Measurements from ENCODE around the gene KARS1.

KARS1 gene

DNA sequence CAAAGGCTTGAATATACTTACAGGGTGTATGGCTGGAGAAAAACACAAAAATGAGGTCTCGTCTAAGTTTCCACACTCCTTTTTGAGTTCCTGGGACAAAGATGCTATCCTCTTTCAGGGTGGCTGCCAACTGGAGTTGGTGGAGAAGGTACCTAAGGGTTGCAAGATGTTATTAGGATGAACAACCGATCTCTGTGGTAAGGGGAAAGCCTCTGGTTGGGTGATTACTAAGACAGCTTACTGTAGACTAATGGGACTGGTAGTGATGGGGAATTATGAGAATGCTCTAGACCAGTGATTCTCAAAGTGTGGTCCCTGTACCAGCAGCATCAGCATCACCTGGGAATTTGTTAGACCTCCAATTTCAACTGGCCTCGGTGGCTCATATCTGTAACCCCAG lies 30.3 kb downstream of the KARS1 start:
- H3K36me3 ChIP-seq (ENCODE audit: control insufficient read depth, insufficient read depth, low read length) = peaks cover 11% of the 10 kb centered on the region
- no CpG with 5 or more reads among the region's 3 CpGs for WGBS (ENCODE audit: extremely low coverage, insufficient coverage, low lambda C conversion rate)

DNA sequence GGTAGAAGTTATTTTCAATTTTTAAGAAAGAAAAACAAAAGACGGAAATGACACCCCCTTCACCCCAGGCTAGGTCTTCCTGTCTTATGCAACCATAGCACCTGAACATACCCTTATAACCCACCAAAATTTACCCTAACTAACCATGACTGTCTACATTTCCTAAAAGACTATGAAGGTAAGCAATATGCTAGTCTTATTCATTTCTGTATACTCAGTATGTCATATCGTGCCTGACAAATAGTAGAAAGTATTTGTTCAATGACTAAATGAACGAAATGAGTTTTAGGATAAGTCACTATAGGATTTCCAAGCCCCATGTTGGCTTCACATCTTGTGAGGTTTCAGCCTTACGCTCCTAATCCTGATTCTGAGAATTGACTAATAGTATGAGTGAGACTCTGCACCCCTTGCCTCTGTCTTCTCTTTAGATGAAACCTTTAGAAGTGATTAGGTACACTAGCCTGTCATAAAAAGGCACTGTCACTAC lies 30.9 kb downstream of the KARS1 start:
- H2BK5ac ChIP-seq (ENCODE audit: low read length) = no peak overlapping the region
- no peak overlapping the region for H3K18ac ChIP-seq (ENCODE audit: low read length)
- no peak overlapping the region for H3K4me2 ChIP-seq (ENCODE audit: low read length)
- no peak overlapping the region for H3K4ac ChIP-seq (ENCODE audit: low read depth, low read length)
- no peak overlapping the region for H3K9ac ChIP-seq (ENCODE audit: low read length)
- no peak overlapping the region for H3K4me3 ChIP-seq (ENCODE audit: low read length)
- H3K56ac ChIP-seq (ENCODE audit: low read length) = no peak overlapping the region
- peaks cover 2% of the 10 kb centered on the region for H3K79me1 ChIP-seq (ENCODE audit: low read length)
- no peak overlapping the region for H4K8ac ChIP-seq (ENCODE audit: low read depth, low read length)
- no peaks in the 10 kb centered on the region for H3K27me3 ChIP-seq (ENCODE audit: insufficient read depth, low read length, poor library complexity)
- no peak overlapping the region for H2BK15ac ChIP-seq (replicated peaks; ENCODE audit: low read depth)
- H3K27ac ChIP-seq (ENCODE audit: low read depth, low read length) = no peak overlapping the region
- no peak overlapping the region for H2AK5ac ChIP-seq (ENCODE audit: low read length)
- H3K4me1 ChIP-seq (ENCODE audit: control insufficient read depth, low read depth, low read length) = no peaks in the 10 kb centered on the region
- no peak overlapping the region for H3K23ac ChIP-seq (ENCODE audit: low read length)
- no peak for DNase-seq
- H2BK120ac ChIP-seq (ENCODE audit: low read depth, low read length) = no peak overlapping the region
- H3K36me3 ChIP-seq (ENCODE audit: control insufficient read depth, insufficient read depth, low read length) = peaks cover 13% of the 10 kb centered on the region
- WGBS (ENCODE audit: extremely low coverage, insufficient coverage, low lambda C conversion rate) = no CpG with 5 or more reads among the region's 4 CpGs
- no peaks in the 10 kb centered on the region for H3K79me2 ChIP-seq (ENCODE audit: control insufficient read depth, insufficient read depth, low read length)
- no peak overlapping the region for H4K5ac ChIP-seq (ENCODE audit: low read length)

More for the DNA sequence above, 30.3 kb downstream of the KARS1 start:
- H3K23ac ChIP-seq (ENCODE audit: low read length) = no peak overlapping the region
- H3K27ac ChIP-seq (ENCODE audit: low read depth, low read length) = no peak overlapping the region
- no peak overlapping the region for H3K4ac ChIP-seq (ENCODE audit: low read depth, low read length)
- no peak overlapping the region for H3K18ac ChIP-seq (ENCODE audit: low read length)
- no peak overlapping the region for H2BK5ac ChIP-seq (ENCODE audit: low read length)
- H3K79me1 ChIP-seq (ENCODE audit: low read length) = peaks cover 4% of the 10 kb centered on the region
- H2BK120ac ChIP-seq (ENCODE audit: low read depth, low read length) = no peak overlapping the region
- no peak overlapping the region for H4K8ac ChIP-seq (ENCODE audit: low read depth, low read length)
- H3K4me2 ChIP-seq (ENCODE audit: low read length) = no peak overlapping the region
- H3K56ac ChIP-seq (ENCODE audit: low read length) = no peak overlapping the region
- no peak overlapping the region for H2BK15ac ChIP-seq (replicated peaks; ENCODE audit: low read depth)
- H3K79me2 ChIP-seq (ENCODE audit: control insufficient read depth, insufficient read depth, low read length) = peaks cover 2% of the 10 kb centered on the region
- peaks cover under 1% of the 10 kb centered on the region for H3K4me1 ChIP-seq (ENCODE audit: control insufficient read depth, low read depth, low read length)
- H3K27me3 ChIP-seq (ENCODE audit: insufficient read depth, low read length, poor library complexity) = no peaks in the 10 kb centered on the region
- H3K9ac ChIP-seq (ENCODE audit: low read length) = no peak overlapping the region
- no peak overlapping the region for H4K5ac ChIP-seq (ENCODE audit: low read length)
- no peak for DNase-seq
- H3K4me3 ChIP-seq (ENCODE audit: low read length) = no peak overlapping the region
- H2AK5ac ChIP-seq (ENCODE audit: low read length) = no peak overlapping the region

DNA sequence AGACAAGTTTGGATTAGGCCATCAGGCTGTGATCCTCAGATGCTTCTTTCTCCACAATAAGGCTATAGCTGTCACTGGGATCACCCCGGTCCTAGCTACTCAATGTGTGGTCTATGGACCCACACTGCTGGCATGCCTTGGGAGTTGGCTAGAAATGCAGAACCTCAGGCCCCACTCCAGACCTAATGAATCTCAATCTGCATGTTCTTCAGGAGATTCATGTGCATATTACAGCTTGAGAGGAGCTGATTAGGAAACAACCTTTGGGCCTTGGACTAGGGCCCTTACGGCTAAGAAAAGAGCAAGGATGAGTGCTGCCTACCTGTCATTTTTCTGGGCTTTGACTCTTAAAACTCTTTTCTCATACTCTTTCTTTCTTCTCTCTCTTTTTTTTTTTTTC lies 31.8 kb downstream of the KARS1 start:
- H3K27me3 ChIP-seq (ENCODE audit: insufficient read depth, low read length, poor library complexity) = no peaks in the 10 kb centered on the region
- no peaks in the 10 kb centered on the region for H3K79me2 ChIP-seq (ENCODE audit: control insufficient read depth, insufficient read depth, low read length)
- no peak overlapping the region for H3K56ac ChIP-seq (ENCODE audit: low read length)
- H3K27ac ChIP-seq (ENCODE audit: low read depth, low read length) = no peak overlapping the region
- no CpG with 5 or more reads among the region's 2 CpGs for WGBS (ENCODE audit: extremely low coverage, insufficient coverage, low lambda C conversion rate)
- H4K8ac ChIP-seq (ENCODE audit: low read depth, low read length) = no peak overlapping the region
- H3K4ac ChIP-seq (ENCODE audit: low read depth, low read length) = no peak overlapping the region
- no peak overlapping the region for H2BK120ac ChIP-seq (ENCODE audit: low read depth, low read length)
- DNase-seq = no peak
- no peak overlapping the region for H3K4me2 ChIP-seq (ENCODE audit: low read length)
- no peak overlapping the region for H2BK5ac ChIP-seq (ENCODE audit: low read length)
- no peak overlapping the region for H3K23ac ChIP-seq (ENCODE audit: low read length)
- H3K36me3 ChIP-seq (ENCODE audit: control insufficient read depth, insufficient read depth, low read length) = peaks cover 14% of the 10 kb centered on the region
- H3K9ac ChIP-seq (ENCODE audit: low read length) = no peak overlapping the region
- peaks cover 2% of the 10 kb centered on the region for H3K79me1 ChIP-seq (ENCODE audit: low read length)
- H2BK15ac ChIP-seq (replicated peaks; ENCODE audit: low read depth) = no peak overlapping the region
- H3K4me1 ChIP-seq (ENCODE audit: control insufficient read depth, low read depth, low read length) = no peaks in the 10 kb centered on the region
- H3K4me3 ChIP-seq (ENCODE audit: low read length) = no peak overlapping the region
- H2AK5ac ChIP-seq (ENCODE audit: low read length) = no peak overlapping the region
- H3K18ac ChIP-seq (ENCODE audit: low read length) = no peak overlapping the region
- no peak overlapping the region for H4K5ac ChIP-seq (ENCODE audit: low read length)

DNA sequence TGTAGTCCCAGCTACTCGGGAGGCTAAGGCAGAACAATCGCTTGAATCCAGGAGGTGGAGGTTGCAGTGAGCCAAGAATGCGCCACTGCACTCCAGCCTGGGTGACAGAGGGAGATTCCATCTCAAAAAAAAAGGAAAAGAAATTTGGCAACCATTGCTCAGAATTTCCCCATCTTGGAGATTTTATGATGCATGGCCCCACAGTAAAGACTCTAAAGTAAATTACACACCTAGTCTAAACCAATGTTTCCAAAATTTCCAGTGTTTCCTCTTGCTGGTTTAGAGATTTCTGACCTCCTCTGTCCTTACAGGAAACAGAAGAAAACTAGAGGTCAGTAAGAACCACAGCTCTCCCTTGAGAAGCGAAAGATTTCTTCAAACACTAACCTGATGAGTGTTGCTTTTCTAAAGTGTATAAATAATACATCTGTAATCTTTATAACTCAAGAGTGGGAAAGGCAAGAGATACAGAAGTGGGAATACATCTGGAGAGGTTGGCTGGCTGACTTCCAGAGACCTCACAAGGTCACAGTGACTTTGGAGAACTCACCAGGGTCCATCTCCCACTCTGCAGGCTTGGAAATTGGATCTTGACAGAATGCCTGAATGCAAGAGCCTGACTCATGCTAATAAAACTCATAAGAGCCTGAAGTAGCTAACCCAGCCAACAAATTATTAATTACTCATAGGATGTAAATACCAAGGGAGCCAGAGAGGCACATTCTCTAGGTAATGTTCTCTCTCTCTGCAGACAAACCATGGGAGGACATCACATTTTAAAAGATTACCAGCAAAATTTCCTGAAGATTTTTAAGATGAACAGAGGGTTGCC lies 33.2 kb downstream of the KARS1 start:
- H3K79me2 ChIP-seq (ENCODE audit: control insufficient read depth, insufficient read depth, low read length) = no peaks in the 10 kb centered on the region
- H3K4ac ChIP-seq (ENCODE audit: low read depth, low read length) = no peak overlapping the region
- H3K4me2 ChIP-seq (ENCODE audit: low read length) = no peak overlapping the region
- H2BK5ac ChIP-seq (ENCODE audit: low read length) = no peak overlapping the region
- H3K4me3 ChIP-seq (ENCODE audit: low read length) = no peak overlapping the region
- no peaks in the 10 kb centered on the region for H3K79me1 ChIP-seq (ENCODE audit: low read length)
- peaks cover 15% of the 10 kb centered on the region for H3K36me3 ChIP-seq (ENCODE audit: control insufficient read depth, insufficient read depth, low read length)
- H3K4me1 ChIP-seq (ENCODE audit: control insufficient read depth, low read depth, low read length) = no peaks in the 10 kb centered on the region
- DNase-seq = no peak
- no peak overlapping the region for H2AK5ac ChIP-seq (ENCODE audit: low read length)
- no peak overlapping the region for H2BK15ac ChIP-seq (replicated peaks; ENCODE audit: low read depth)
- no peak overlapping the region for H3K18ac ChIP-seq (ENCODE audit: low read length)
- no peak overlapping the region for H3K56ac ChIP-seq (ENCODE audit: low read length)
- H3K9ac ChIP-seq (ENCODE audit: low read length) = no peak overlapping the region
- no CpG with 5 or more reads among the region's 4 CpGs for WGBS (ENCODE audit: extremely low coverage, insufficient coverage, low lambda C conversion rate)
- H4K8ac ChIP-seq (ENCODE audit: low read depth, low read length) = no peak overlapping the region
- H3K27ac ChIP-seq (ENCODE audit: low read depth, low read length) = no peak overlapping the region
- no peak overlapping the region for H4K5ac ChIP-seq (ENCODE audit: low read length)
- no peaks in the 10 kb centered on the region for H3K27me3 ChIP-seq (ENCODE audit: insufficient read depth, low read length, poor library complexity)
- no peak overlapping the region for H2BK120ac ChIP-seq (ENCODE audit: low read depth, low read length)
- H3K23ac ChIP-seq (ENCODE audit: low read length) = no peak overlapping the region

DNA sequence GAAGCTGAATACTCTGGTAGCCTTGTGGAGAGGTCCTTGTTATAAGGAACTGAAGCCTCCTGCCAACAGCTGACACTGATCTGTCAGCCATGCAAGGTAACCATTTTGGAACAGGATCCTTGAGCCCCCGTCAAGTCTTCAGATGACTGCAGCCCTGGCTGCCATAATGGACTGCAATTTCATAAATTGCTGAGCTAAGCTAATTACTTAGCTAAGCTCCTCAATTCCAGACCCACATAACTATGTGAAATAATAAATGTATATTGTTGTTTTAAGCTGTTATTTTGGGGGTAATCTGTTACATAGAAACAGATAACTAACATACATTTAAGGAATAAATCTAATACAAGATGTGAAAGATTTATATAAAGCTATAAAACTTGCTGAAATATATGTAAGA lies 41.0 kb downstream of the KARS1 start:
- Histone ChIP-seq H3K9ac (ENCODE audit: low read length) (no peak overlapping the region), H3K27me3 (ENCODE audit: insufficient read depth, low read length, poor library complexity) (no peaks in the 10 kb centered on the region), H2BK15ac (replicated peaks; ENCODE audit: low read depth) (no peak overlapping the region), H3K36me3 (ENCODE audit: control insufficient read depth, insufficient read depth, low read length) (peaks cover 14% of the 10 kb centered on the region), H3K79me2 (ENCODE audit: control insufficient read depth, insufficient read depth, low read length) (no peaks in the 10 kb centered on the region), H3K4me2 (ENCODE audit: low read length) (no peak overlapping the region), H3K23ac (ENCODE audit: low read length) (no peak overlapping the region), H4K8ac (ENCODE audit: low read depth, low read length) (no peak overlapping the region), H3K18ac (ENCODE audit: low read length) (no peak overlapping the region), H3K4me1 (ENCODE audit: control insufficient read depth, low read depth, low read length) (no peaks in the 10 kb centered on the region), H3K27ac (ENCODE audit: low read depth, low read length) (no peak overlapping the region), H3K56ac (ENCODE audit: low read length) (no peak overlapping the region), H3K79me1 (ENCODE audit: low read length) (no peaks in the 10 kb centered on the region), H4K5ac (ENCODE audit: low read length) (no peak overlapping the region), H2BK120ac (ENCODE audit: low read depth, low read length) (no peak overlapping the region), H3K4ac (ENCODE audit: low read depth, low read length) (no peak overlapping the region), H2AK5ac (ENCODE audit: low read length) (no peak overlapping the region), H2BK5ac (ENCODE audit: low read length) (no peak overlapping the region), H3K4me3 (ENCODE audit: low read length) (no peak overlapping the region)
- WGBS (ENCODE audit: extremely low coverage, insufficient coverage, low lambda C conversion rate) = no CpG with 5 or more reads among the region's 1 CpG
- DNase-seq = no peak

DNA sequence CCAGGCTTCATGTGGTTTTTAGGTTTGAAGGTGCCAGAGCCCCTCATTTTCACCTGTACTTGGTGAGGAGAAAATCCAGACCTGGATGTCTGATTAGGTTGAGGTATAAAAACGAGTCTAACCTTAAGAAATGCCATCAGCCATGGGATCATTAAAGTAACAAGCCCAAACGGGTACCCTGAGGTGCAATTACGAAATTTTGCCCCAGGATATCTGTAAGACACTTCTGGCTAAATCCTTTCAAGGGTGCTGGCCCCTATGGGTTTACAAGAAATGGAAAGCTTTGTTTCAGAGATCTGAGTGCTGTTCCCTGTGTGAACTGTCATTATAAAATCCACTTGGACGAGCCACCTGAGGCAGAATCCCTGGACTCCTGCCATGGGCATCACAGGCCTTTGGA lies 44.2 kb downstream of the KARS1 start:
- Histone ChIP-seq H3K4ac (ENCODE audit: low read depth, low read length) (no peak overlapping the region), H3K4me2 (ENCODE audit: low read length) (no peak overlapping the region), H4K8ac (ENCODE audit: low read depth, low read length) (no peak overlapping the region), H3K79me1 (ENCODE audit: low read length) (no peaks in the 10 kb centered on the region), H3K79me2 (ENCODE audit: control insufficient read depth, insufficient read depth, low read length) (no peaks in the 10 kb centered on the region), H2BK15ac (replicated peaks; ENCODE audit: low read depth) (no peak overlapping the region), H3K36me3 (ENCODE audit: control insufficient read depth, insufficient read depth, low read length) (peaks cover 9% of the 10 kb centered on the region), H3K27ac (ENCODE audit: low read depth, low read length) (no peak overlapping the region), H3K4me3 (ENCODE audit: low read length) (no peak overlapping the region), H3K18ac (ENCODE audit: low read length) (no peak overlapping the region), H3K4me1 (ENCODE audit: control insufficient read depth, low read depth, low read length) (no peaks in the 10 kb centered on the region), H2BK5ac (ENCODE audit: low read length) (no peak overlapping the region), H2BK120ac (ENCODE audit: low read depth, low read length) (no peak overlapping the region), H2AK5ac (ENCODE audit: low read length) (no peak overlapping the region), H3K9ac (ENCODE audit: low read length) (no peak overlapping the region), H3K56ac (ENCODE audit: low read length) (no peak overlapping the region), H4K5ac (ENCODE audit: low read length) (no peak overlapping the region), H3K23ac (ENCODE audit: low read length) (no peak overlapping the region), H3K27me3 (ENCODE audit: insufficient read depth, low read length, poor library complexity) (no peaks in the 10 kb centered on the region)
- no peak for DNase-seq
- WGBS (ENCODE audit: extremely low coverage, insufficient coverage, low lambda C conversion rate) = no CpG with 5 or more reads among the region's 4 CpGs

Measured in mesendoderm (in vitro differentiated cells).